ENCODE results near the gene FAM76B.

The FAM76B gene

GRCh38 chr11:95767498-95767897 is 22.1 kb downstream of the FAM76B start:
- Histone ChIP-seq H3K4me3 (ENCODE audit: low read depth, low read length) (no peak overlapping the region), H3K9me3 (ENCODE audit: control insufficient read depth, insufficient read depth, low read depth, low read length) (no peaks in the 10 kb centered on the region), H3K27me3 (ENCODE audit: control insufficient read depth, insufficient read depth, low read length) (no peaks in the 10 kb centered on the region), H3K36me3 (ENCODE audit: control insufficient read depth, insufficient read depth, low read length) (peaks cover 34% of the 10 kb centered on the region), H3K4me1 (ENCODE audit: control insufficient read depth, insufficient read depth, low read length) (no peaks in the 10 kb centered on the region), H3K27ac (ENCODE audit: low read depth, low read length) (no peak overlapping the region), H3K9ac (ENCODE audit: low read length) (no peak overlapping the region)

DNA sequence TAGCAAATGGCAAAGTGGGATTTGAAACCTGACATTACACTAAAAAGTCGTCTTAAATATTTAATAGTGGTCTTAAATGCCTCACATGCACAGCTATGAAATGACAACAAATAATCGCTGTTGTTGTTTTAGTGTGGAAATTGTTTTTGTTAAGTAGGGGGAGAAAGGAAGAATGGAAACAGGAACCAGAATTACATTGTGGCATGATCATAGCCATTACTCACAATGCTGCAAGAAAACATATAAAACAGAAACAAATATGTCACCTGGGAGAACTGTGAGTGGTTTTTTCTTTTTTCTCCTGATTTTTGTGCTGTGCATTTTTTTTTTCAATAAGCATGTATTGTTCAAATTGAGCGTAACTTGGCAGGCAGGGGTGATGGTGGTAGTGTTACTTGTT is 22.9 kb downstream of the FAM76B start:
- no peaks in the 10 kb centered on the region for H3K9me3 ChIP-seq (ENCODE audit: control insufficient read depth, insufficient read depth, low read depth, low read length)
- no peak overlapping the region for H3K9ac ChIP-seq (ENCODE audit: low read length)
- H3K27me3 ChIP-seq (ENCODE audit: control insufficient read depth, insufficient read depth, low read length) = no peaks in the 10 kb centered on the region
- H3K36me3 ChIP-seq (ENCODE audit: control insufficient read depth, insufficient read depth, low read length) = peaks cover 26% of the 10 kb centered on the region
- no peak overlapping the region for H3K4me3 ChIP-seq (ENCODE audit: low read depth, low read length)
- H3K27ac ChIP-seq (ENCODE audit: low read depth, low read length) = no peak overlapping the region
- no peaks in the 10 kb centered on the region for H3K4me1 ChIP-seq (ENCODE audit: control insufficient read depth, insufficient read depth, low read length)

GRCh38 chr11:95764267-95764898 is 25.2 kb downstream of the FAM76B start:
- Histone ChIP-seq H3K9me3 (ENCODE audit: control insufficient read depth, insufficient read depth, low read depth, low read length) (no peaks in the 10 kb centered on the region), H3K36me3 (ENCODE audit: control insufficient read depth, insufficient read depth, low read length) (peaks cover 11% of the 10 kb centered on the region), H3K4me3 (ENCODE audit: low read depth, low read length) (no peak overlapping the region), H3K4me1 (ENCODE audit: control insufficient read depth, insufficient read depth, low read length) (no peaks in the 10 kb centered on the region), H3K9ac (ENCODE audit: low read length) (no peak overlapping the region), H3K27ac (ENCODE audit: low read depth, low read length) (no peak overlapping the region), H3K27me3 (ENCODE audit: control insufficient read depth, insufficient read depth, low read length) (no peaks in the 10 kb centered on the region)

GRCh38 chr11:95762534-95762933 is 27.0 kb downstream of the FAM76B start:
- H3K36me3 ChIP-seq (ENCODE audit: control insufficient read depth, insufficient read depth, low read length) = no peaks in the 10 kb centered on the region
- H3K4me3 ChIP-seq (ENCODE audit: low read depth, low read length) = no peak overlapping the region
- no peaks in the 10 kb centered on the region for H3K9me3 ChIP-seq (ENCODE audit: control insufficient read depth, insufficient read depth, low read depth, low read length)
- no peaks in the 10 kb centered on the region for H3K27me3 ChIP-seq (ENCODE audit: control insufficient read depth, insufficient read depth, low read length)
- H3K27ac ChIP-seq (ENCODE audit: low read depth, low read length) = no peak overlapping the region
- no peaks in the 10 kb centered on the region for H3K4me1 ChIP-seq (ENCODE audit: control insufficient read depth, insufficient read depth, low read length)
- no peak overlapping the region for H3K9ac ChIP-seq (ENCODE audit: low read length)

DNA sequence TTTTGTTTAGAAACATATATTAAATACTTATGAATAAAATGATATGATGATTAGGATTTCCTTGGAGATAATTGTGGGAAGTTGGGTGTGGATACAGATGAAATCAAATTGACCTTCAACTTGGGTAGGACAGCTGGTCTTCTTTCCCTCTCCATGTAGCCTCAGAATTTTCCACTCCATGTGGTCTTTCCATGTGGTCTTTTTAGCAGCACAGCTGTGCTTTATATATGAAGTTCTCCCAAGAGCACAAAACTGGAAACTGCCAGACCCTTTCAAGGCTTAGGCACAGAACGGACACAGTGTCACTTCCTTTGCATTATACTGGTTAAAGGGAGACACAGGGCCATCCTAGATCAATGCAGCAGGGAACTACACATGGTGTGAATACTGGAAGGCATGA is 28.6 kb downstream of the FAM76B start:
- H3K4me3 ChIP-seq (ENCODE audit: low read depth, low read length) = no peak overlapping the region
- H3K36me3 ChIP-seq (ENCODE audit: control insufficient read depth, insufficient read depth, low read length) = no peaks in the 10 kb centered on the region
- no peaks in the 10 kb centered on the region for H3K9me3 ChIP-seq (ENCODE audit: control insufficient read depth, insufficient read depth, low read depth, low read length)
- H3K27ac ChIP-seq (ENCODE audit: low read depth, low read length) = no peak overlapping the region
- no peak overlapping the region for H3K9ac ChIP-seq (ENCODE audit: low read length)
- no peaks in the 10 kb centered on the region for H3K4me1 ChIP-seq (ENCODE audit: control insufficient read depth, insufficient read depth, low read length)
- no peaks in the 10 kb centered on the region for H3K27me3 ChIP-seq (ENCODE audit: control insufficient read depth, insufficient read depth, low read length)

DNA sequence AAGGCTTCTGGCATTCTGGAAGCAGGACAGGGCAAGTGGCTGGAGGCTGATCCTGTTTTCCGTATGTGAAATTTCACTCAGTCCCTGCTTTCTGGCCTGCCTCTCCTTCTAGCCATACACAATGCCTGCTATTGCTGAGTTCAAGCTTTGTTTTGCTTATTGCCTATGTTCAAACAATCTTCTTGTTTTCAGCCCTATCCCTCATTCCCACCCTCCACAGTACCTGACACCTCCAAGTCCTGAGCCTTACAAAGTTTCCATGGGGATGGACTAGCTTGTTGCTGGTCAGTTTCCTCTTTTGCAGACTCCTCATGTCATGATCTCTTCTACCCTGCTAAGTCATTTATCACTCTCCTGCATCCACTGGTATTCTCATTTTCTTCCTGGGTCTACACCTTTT is 38.1 kb downstream of the FAM76B start:
- no peak overlapping the region for H3K9ac ChIP-seq (ENCODE audit: low read length)
- no peak overlapping the region for H3K4me3 ChIP-seq (ENCODE audit: low read depth, low read length)
- no peaks in the 10 kb centered on the region for H3K9me3 ChIP-seq (ENCODE audit: control insufficient read depth, insufficient read depth, low read depth, low read length)
- H3K4me1 ChIP-seq (ENCODE audit: control insufficient read depth, insufficient read depth, low read length) = no peaks in the 10 kb centered on the region
- H3K27me3 ChIP-seq (ENCODE audit: control insufficient read depth, insufficient read depth, low read length) = no peaks in the 10 kb centered on the region; the same call in 1 of the 2 replicates
- H3K36me3 ChIP-seq (ENCODE audit: control insufficient read depth, insufficient read depth, low read length) = no peaks in the 10 kb centered on the region
- no peak overlapping the region for H3K27ac ChIP-seq (ENCODE audit: low read depth, low read length)

GRCh38 chr11:95750101-95750500 is 39.5 kb downstream of the FAM76B start:
- H3K9me3 ChIP-seq (ENCODE audit: control insufficient read depth, insufficient read depth, low read depth, low read length) = no peaks in the 10 kb centered on the region
- no peak overlapping the region for H3K4me3 ChIP-seq (ENCODE audit: low read depth, low read length)
- H3K27me3 ChIP-seq (ENCODE audit: control insufficient read depth, insufficient read depth, low read length) = no peaks in the 10 kb centered on the region
- H3K27ac ChIP-seq (ENCODE audit: low read depth, low read length) = no peak overlapping the region
- H3K4me1 ChIP-seq (ENCODE audit: control insufficient read depth, insufficient read depth, low read length) = no peaks in the 10 kb centered on the region
- H3K9ac ChIP-seq (ENCODE audit: low read length) = no peak overlapping the region
- no peaks in the 10 kb centered on the region for H3K36me3 ChIP-seq (ENCODE audit: control insufficient read depth, insufficient read depth, low read length)

- no peaks in the 10 kb centered on the region for H3K4me1 ChIP-seq (ENCODE audit: control insufficient read depth, insufficient read depth, low read length)
- H3K9me3 ChIP-seq (ENCODE audit: control insufficient read depth, insufficient read depth, low read depth, low read length) = no peaks in the 10 kb centered on the region
- H3K27ac ChIP-seq (ENCODE audit: low read depth, low read length) = no peak overlapping the region
- no peaks in the 10 kb centered on the region for H3K36me3 ChIP-seq (ENCODE audit: control insufficient read depth, insufficient read depth, low read length)
- no peak overlapping the region for H3K9ac ChIP-seq (ENCODE audit: low read length)
- H3K4me3 ChIP-seq (ENCODE audit: low read depth, low read length) = no peak overlapping the region
- H3K27me3 ChIP-seq (ENCODE audit: control insufficient read depth, insufficient read depth, low read length) = no peaks in the 10 kb centered on the region
Measured at GRCh38 chr11:95739108-95739938, 50.3 kb downstream of the FAM76B start.

DNA sequence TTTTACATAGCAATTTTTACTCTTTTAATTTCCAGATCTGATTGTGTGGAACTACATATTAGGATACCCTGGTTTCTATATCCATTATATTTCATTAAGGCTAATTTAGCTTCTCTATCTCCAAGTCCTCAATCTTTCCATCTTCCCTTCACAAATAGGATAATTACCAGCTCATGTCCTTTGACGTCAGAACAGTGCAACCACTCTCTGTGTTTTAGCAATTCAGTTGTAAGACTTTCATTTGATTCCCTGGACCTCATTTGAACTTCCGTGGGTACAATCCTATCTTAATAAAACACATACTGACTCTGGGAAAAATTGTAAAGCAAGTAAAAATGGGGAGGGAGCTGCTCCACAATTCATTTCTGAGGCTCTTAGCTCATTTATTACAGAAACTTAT is 52.8 kb downstream of the FAM76B start:
- Histone ChIP-seq H3K27ac (ENCODE audit: low read depth, low read length) (no peak overlapping the region), H3K27me3 (ENCODE audit: control insufficient read depth, insufficient read depth, low read length) (no peaks in the 10 kb centered on the region), H3K36me3 (ENCODE audit: control insufficient read depth, insufficient read depth, low read length) (no peaks in the 10 kb centered on the region)

GRCh38 chr11:95736355-95736754 is 53.2 kb downstream of the FAM76B start:
- Histone ChIP-seq H3K27ac (ENCODE audit: low read depth, low read length) (no peak overlapping the region), H3K9me3 (ENCODE audit: control insufficient read depth, insufficient read depth, low read depth, low read length) (no peaks in the 10 kb centered on the region), H3K9ac (ENCODE audit: low read length) (no peak overlapping the region), H3K36me3 (ENCODE audit: control insufficient read depth, insufficient read depth, low read length) (no peaks in the 10 kb centered on the region), H3K27me3 (ENCODE audit: control insufficient read depth, insufficient read depth, low read length) (no peaks in the 10 kb centered on the region), H3K4me3 (ENCODE audit: low read depth, low read length) (no peak overlapping the region), H3K4me1 (ENCODE audit: control insufficient read depth, insufficient read depth, low read length) (no peaks in the 10 kb centered on the region)

More for the DNA sequence above, 52.8 kb downstream of the FAM76B start:
- Histone ChIP-seq H3K9me3 (ENCODE audit: control insufficient read depth, insufficient read depth, low read depth, low read length) (no peaks in the 10 kb centered on the region), H3K9ac (ENCODE audit: low read length) (no peak overlapping the region), H3K4me3 (ENCODE audit: low read depth, low read length) (no peak overlapping the region), H3K4me1 (ENCODE audit: control insufficient read depth, insufficient read depth, low read length) (no peaks in the 10 kb centered on the region)

DNA sequence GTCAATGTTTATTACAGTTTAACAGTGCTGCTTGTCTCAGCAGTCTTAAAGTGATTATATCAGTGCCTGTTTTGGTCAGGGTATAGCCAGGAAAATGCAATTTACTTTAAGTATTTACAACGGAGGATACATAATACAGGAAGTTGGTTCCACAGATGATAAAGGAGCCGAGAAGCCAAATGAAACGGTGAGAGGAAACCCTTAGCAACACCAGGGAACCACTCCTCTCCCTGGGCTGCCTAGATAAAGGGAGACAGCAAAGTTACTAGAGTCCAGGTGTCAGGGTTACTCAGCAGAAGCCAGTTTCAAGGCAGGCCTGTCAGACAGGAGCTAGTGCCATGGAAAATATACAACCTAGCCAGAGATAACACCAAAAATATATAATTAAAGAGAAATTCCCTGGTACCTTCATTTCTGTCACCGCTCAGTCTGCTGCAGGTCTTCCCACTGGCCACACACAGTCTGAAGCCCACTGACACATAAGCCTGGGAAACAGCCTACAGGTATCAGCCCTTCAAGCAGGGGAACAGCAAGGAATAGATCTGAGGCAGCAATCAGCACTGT is 55.5 kb downstream of the FAM76B start:
- Histone ChIP-seq H3K36me3 (ENCODE audit: control insufficient read depth, insufficient read depth, low read length) (no peaks in the 10 kb centered on the region), H3K27me3 (ENCODE audit: control insufficient read depth, insufficient read depth, low read length) (no peaks in the 10 kb centered on the region), H3K9ac (ENCODE audit: low read length) (no peak overlapping the region), H3K4me1 (ENCODE audit: control insufficient read depth, insufficient read depth, low read length) (no peaks in the 10 kb centered on the region), H3K4me3 (ENCODE audit: low read depth, low read length) (no peak overlapping the region), H3K9me3 (ENCODE audit: control insufficient read depth, insufficient read depth, low read depth, low read length) (no peaks in the 10 kb centered on the region), H3K27ac (ENCODE audit: low read depth, low read length) (no peak overlapping the region)

All from HUES6 (cell line).